ENCODE results near the gene STEAP1.

STEAP1 gene

DNA sequence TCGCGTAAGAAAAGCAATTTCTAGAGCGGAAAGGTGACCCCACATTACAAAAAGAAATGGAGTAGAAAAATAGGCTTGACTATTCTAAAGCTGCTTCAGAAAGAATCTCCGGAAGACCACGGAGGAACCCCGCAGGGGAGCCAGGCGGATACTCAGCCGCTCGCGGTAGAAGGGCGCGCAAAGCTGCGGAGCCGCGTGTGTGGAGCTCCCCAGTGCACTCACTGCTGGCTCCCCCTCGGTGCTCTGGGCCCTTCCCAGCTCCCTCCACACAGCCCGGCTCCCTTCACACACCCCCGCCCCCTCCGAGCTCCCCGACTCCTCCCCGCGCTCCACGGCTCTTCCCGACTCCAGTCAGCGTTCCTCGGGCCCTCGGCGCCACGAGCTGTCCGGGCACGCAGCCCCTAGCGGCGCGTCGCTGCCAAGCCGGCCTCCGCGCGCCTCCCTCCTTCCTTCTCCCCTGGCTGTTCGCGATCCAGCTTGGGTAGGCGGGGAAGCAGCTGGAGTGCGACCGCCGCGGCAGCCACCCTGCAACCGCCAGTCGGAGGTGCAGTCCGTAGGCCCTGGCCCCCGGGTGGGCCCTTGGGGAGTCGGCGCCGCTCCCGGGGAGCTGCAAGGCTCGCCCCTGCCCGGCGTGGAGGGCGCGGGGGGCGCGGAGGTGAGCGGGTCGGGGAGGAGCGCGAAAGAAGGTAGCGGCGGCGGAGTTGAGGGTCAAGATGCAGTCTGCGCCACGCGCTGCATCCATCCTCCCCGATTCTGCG is 57.3 kb downstream of the STEAP1 start, which contains the start of gene STEAP2:
Gene STEAP2, plus strand, starts transcription at position 350 of the 758 bp plus-strand sequence. CDS start 13,343 bp downstream, outside the sequence.
- no peak for DNase-seq (ENCODE audit: low read depth in 2 of 2)

DNA sequence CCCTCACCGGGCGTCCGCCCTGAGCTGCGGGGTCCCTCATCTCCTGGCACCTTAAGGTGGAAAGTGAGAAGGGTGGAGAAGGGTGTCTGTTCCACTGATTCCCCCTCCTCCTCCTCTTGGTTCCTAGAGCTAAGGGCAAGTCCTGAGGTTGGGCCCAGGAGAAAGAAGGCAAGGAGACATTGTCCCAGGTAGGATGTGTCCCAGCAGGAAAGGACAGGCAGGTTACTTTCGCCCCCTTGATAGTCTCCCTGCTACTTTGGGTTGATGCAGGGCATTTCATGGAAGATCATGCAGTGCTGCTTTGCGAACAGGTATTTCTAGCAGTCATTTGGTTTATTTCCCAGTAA is 57.9 kb downstream of the STEAP1 start:
- DNase-seq (ENCODE audit: low read depth in 2 of 2) = no peak

DNA sequence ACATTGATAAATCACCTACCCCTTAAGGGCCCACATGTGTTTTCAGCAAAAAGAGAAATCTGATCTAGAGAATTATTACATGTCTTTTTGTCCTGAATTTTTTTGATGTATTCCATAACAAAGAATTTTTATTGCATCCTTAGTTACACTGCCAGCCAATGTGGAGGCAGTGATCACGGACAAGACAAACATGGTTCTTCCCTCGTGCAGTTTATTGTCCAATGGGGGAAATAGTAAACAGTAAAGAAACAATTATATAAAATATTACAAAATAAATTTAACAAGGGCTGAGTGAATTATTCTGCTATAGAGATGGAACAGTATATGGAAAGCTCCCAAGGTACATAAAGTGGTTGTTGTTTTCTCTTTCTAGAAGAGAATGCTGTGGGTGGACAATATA is 59.3 kb downstream of the STEAP1 start:
- DNase-seq (ENCODE audit: low read depth in 2 of 2) = no peak

All from stimulated activated CD8-positive, alpha-beta memory T cell treated with anti-CD3 and anti-CD28 coated beads, Interleukin-2, amount 100 ng/mL, for 1 hour (primary cell).